Measurements from ENCODE around the gene PDAP1. TPM values are rescaled to one million over a fixed set of nuclear protein-coding genes. Genes with fewer than 3 reads are reported as not detected.
"Not testable (repeated sequence)": the region's sequence is repeated elsewhere in the genome, so short reads cannot be mapped to it uniquely, and the experiment has no call there.

The PDAP1 gene
- polyA plus RNA-seq, 2 of the 4 experiments (the other 2 are of a cell fraction) = 81.8 to 347 TPM

DNA sequence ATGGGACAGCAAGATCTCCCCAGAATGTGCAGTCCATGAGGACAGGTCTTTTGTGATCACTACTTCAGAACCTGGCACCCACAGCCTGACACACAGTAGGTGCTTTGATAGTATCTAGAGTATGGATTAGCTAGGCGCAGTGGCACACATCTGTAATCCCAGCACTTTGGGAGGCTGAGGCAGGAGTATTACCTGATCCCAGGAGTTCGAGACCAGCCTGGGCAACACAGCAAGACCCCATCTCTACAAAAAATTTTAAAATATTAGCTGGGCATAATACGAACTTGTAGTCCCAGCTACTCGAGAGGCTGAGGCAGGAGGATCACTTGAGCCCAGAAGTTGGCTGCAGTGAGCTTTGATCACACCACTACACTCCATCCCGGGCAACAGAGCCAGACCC lies 56.1 kb downstream of the PDAP1 start (continued):
- no peak for TF ChIP-seq NFE2L2 (conservative IDR thresholded peaks at IDR 0.05; ENCODE audit: low read length)
- TF ChIP-seq ZFP36 (IDR thresholded peaks at IDR 0.05; ENCODE audit: borderline replicate concordance, partially characterized antibody) = no peak
- TF ChIP-seq, protein P1, sequence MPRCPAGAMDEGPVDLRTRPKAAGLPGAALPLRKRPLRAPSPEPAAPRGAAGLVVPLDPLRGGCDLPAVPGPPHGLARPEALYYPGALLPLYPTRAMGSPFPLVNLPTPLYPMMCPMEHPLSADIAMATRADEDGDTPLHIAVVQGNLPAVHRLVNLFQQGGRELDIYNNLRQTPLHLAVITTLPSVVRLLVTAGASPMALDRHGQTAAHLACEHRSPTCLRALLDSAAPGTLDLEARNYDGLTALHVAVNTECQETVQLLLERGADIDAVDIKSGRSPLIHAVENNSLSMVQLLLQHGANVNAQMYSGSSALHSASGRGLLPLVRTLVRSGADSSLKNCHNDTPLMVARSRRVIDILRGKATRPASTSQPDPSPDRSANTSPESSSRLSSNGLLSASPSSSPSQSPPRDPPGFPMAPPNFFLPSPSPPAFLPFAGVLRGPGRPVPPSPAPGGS (IDR thresholded peaks at IDR 0.05) = no peak
- TF ChIP-seq POLR2A (IDR thresholded peaks at IDR 0.05; ENCODE audit: low read length) = no peak
- TF ChIP-seq MAFK (IDR thresholded peaks at IDR 0.05; ENCODE audit: partially characterized antibody) = no peak
- no peak for TF ChIP-seq SREBF2 (IDR thresholded peaks at IDR 0.05)

DNA sequence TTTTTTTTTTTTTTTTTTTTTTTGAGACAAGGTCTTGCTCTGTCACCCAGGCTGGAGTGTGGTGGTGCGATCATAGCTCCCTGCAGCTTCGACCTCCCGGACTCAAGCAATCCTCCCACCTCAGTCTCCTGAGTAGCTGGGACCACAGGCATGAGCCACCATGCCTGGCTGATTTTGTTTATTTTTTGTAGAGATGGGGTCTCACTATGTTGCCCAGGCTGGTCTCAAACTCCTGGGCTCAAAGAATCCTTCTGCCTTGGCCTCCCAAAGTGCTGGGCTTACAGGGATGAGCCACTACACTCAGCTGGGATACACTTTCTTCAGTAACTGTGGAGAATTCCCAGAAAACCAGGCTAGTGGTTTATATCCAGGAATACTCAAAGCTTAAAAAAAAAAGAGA lies 57.8 kb downstream of the PDAP1 start:
- POLR2A ChIA-PET; H3K4me1 ChIP-seq; H3K27ac ChIP-seq; H3K4me2 ChIP-seq; DNase-seq (ENCODE audit: low read depth in 1 of 2, low spot score in 1 of 2); ATAC-seq; H3K9me3 ChIP-seq; FAIRE-seq; H3K4me3 ChIP-seq: not testable (repeated sequence)
- WGBS (ENCODE audit: missing lambda C conversion rate) = 96% methylated on average over 3 of the region's 3 CpGs
- CTCF ChIA-PET = interaction anchor here (0.7 to 1.5 kb wide), 3 partner anchors 15 to 37 kb away, joined by 4 read pairs; no protein-coding TSS in a partner anchor

Other genes starting within 250 kb of the PDAP1 start
- 0.48 and 0.53 TPM in 2 replicates for gene KPNA7, start 200.5 kb downstream of the PDAP1 start, polyA plus RNA-seq (2011; rRNA removed)
- 0.28 to 0.53 TPM (median 0.41 TPM) in 3 replicates for gene KPNA7, start 200.5 kb downstream of the PDAP1 start, polyA plus RNA-seq (2017; fragmentation: RNase III; extraction: RNeasy Plus Mini Kit Qiagen cat#74134 plus additional on column Dnase treatment)
- 0.28 and 0.29 TPM in 2 replicates for gene MYH16, start 135.8 kb downstream of the PDAP1 start, polyA plus RNA-seq (2011; rRNA removed)
- gene MYH16, start 135.8 kb downstream of the PDAP1 start, polyA plus RNA-seq (2017; fragmentation: RNase III; extraction: RNeasy Plus Mini Kit Qiagen cat#74134 plus additional on column Dnase treatment) = 0.21 to 0.32 TPM (median 0.31 TPM) in 3 replicates
- 120 TPM in 2 replicates for gene ARPC1A, start 82.7 kb downstream of the PDAP1 start, polyA plus RNA-seq (2011; rRNA removed)
- gene ARPC1A, start 82.7 kb downstream of the PDAP1 start, polyA plus RNA-seq (2017; fragmentation: RNase III; extraction: RNeasy Plus Mini Kit Qiagen cat#74134 plus additional on column Dnase treatment) = 116 to 127 TPM (median 121 TPM) in 3 replicates
- 141 and 197 TPM in 2 replicates for gene ARPC1B, start 33.9 kb downstream of the PDAP1 start, polyA plus RNA-seq (2011; rRNA removed)
- 272 to 302 TPM (median 294 TPM) in 3 replicates for gene ARPC1B, start 33.9 kb downstream of the PDAP1 start, polyA plus RNA-seq (2017; fragmentation: RNase III; extraction: RNeasy Plus Mini Kit Qiagen cat#74134 plus additional on column Dnase treatment)
- gene BUD31, start 372 bp upstream of the PDAP1 start, polyA plus RNA-seq (2011; rRNA removed) = 81.7 and 96.5 TPM in 2 replicates
- 97.0 to 105 TPM (median 105 TPM) in 3 replicates for gene BUD31, start 372 bp upstream of the PDAP1 start, polyA plus RNA-seq (2017; fragmentation: RNase III; extraction: RNeasy Plus Mini Kit Qiagen cat#74134 plus additional on column Dnase treatment)
- gene PTCD1, start 30.2 kb upstream of the PDAP1 start, polyA plus RNA-seq (2011; rRNA removed) = 3.9 and 5.1 TPM in 2 replicates
- gene PTCD1, start 30.2 kb upstream of the PDAP1 start, polyA plus RNA-seq (2017; fragmentation: RNase III; extraction: RNeasy Plus Mini Kit Qiagen cat#74134 plus additional on column Dnase treatment) = 5.4 to 6.3 TPM (median 5.5 TPM) in 3 replicates
- 28.7 and 31.3 TPM in 2 replicates for gene CPSF4, start 30.3 kb upstream of the PDAP1 start, polyA plus RNA-seq (2011; rRNA removed)
- 34.1 to 39.1 TPM (median 35.6 TPM) in 3 replicates for gene CPSF4, start 30.3 kb upstream of the PDAP1 start, polyA plus RNA-seq (2017; fragmentation: RNase III; extraction: RNeasy Plus Mini Kit Qiagen cat#74134 plus additional on column Dnase treatment)
- 632 and 723 TPM in 2 replicates for gene ATP5MF, start 57.6 kb upstream of the PDAP1 start, polyA plus RNA-seq (2011; rRNA removed)
- gene ATP5MF, start 57.6 kb upstream of the PDAP1 start, polyA plus RNA-seq (2017; fragmentation: RNase III; extraction: RNeasy Plus Mini Kit Qiagen cat#74134 plus additional on column Dnase treatment) = 1,491 to 1,707 TPM (median 1,548 TPM) in 3 replicates
- 11.6 and 12.6 TPM in 2 replicates for gene ZNF789, start 64.3 kb upstream of the PDAP1 start, polyA plus RNA-seq (2011; rRNA removed)
- 7.5 to 8.8 TPM (median 7.7 TPM) in 3 replicates for gene ZNF789, start 64.3 kb upstream of the PDAP1 start, polyA plus RNA-seq (2017; fragmentation: RNase III; extraction: RNeasy Plus Mini Kit Qiagen cat#74134 plus additional on column Dnase treatment)
- 12.8 and 13.9 TPM in 2 replicates for gene ZNF394, start 91.7 kb upstream of the PDAP1 start, polyA plus RNA-seq (2011; rRNA removed)
- 12.2 to 14.9 TPM (median 13.6 TPM) in 3 replicates for gene ZNF394, start 91.7 kb upstream of the PDAP1 start, polyA plus RNA-seq (2017; fragmentation: RNase III; extraction: RNeasy Plus Mini Kit Qiagen cat#74134 plus additional on column Dnase treatment)
- gene ZKSCAN5, start 96.1 kb upstream of the PDAP1 start, polyA plus RNA-seq (2011; rRNA removed) = 14.1 and 15.7 TPM in 2 replicates
- 7.2 to 8.3 TPM (median 8.2 TPM) in 3 replicates for gene ZKSCAN5, start 96.1 kb upstream of the PDAP1 start, polyA plus RNA-seq (2017; fragmentation: RNase III; extraction: RNeasy Plus Mini Kit Qiagen cat#74134 plus additional on column Dnase treatment)
- 7.5 and 9.8 TPM in 2 replicates for gene FAM200A, start 143.5 kb upstream of the PDAP1 start, polyA plus RNA-seq (2011; rRNA removed)
- 5.3 to 6.1 TPM (median 5.9 TPM) in 3 replicates for gene FAM200A, start 143.5 kb upstream of the PDAP1 start, polyA plus RNA-seq (2017; fragmentation: RNase III; extraction: RNeasy Plus Mini Kit Qiagen cat#74134 plus additional on column Dnase treatment)
- 78.4 and 85.1 TPM in 2 replicates for gene ZNF655, start 150.0 kb upstream of the PDAP1 start, polyA plus RNA-seq (2011; rRNA removed)
- 56.1 to 67.8 TPM (median 56.5 TPM) in 3 replicates for gene ZNF655, start 150.0 kb upstream of the PDAP1 start, polyA plus RNA-seq (2017; fragmentation: RNase III; extraction: RNeasy Plus Mini Kit Qiagen cat#74134 plus additional on column Dnase treatment)
- gene TMEM225B, start 189.7 kb upstream of the PDAP1 start, polyA plus RNA-seq (2011; rRNA removed) = 5.4 and 7.7 TPM in 2 replicates
- gene TMEM225B, start 189.7 kb upstream of the PDAP1 start, polyA plus RNA-seq (2017; fragmentation: RNase III; extraction: RNeasy Plus Mini Kit Qiagen cat#74134 plus additional on column Dnase treatment) = 0.59 to 0.70 TPM (median 0.59 TPM) in 3 replicates
- 9.3 and 10.1 TPM in 2 replicates for gene ZSCAN25, start 208.3 kb upstream of the PDAP1 start, polyA plus RNA-seq (2011; rRNA removed)
- gene ZSCAN25, start 208.3 kb upstream of the PDAP1 start, polyA plus RNA-seq (2017; fragmentation: RNase III; extraction: RNeasy Plus Mini Kit Qiagen cat#74134 plus additional on column Dnase treatment) = 6.3 to 7.5 TPM (median 6.4 TPM) in 3 replicates